ENCODE measurements around the gene GARRE1. TPM values are rescaled to one million over a fixed set of nuclear protein-coding genes. Genes with fewer than 3 reads are reported as not detected.

The GARRE1 gene
- total and polyA plus RNA-seq, 2 donors (not counting 3 experiments of a cell fraction or from before 2014, with no cell fraction given), result 39.2 to 46.8 TPM

GRCh38 chr19:34229721-34230120 is 24.6 kb upstream of the GARRE1 start:
- dilution Hi-C loops (cut with MboI; ENCODE audit: extremely low pct_ligation_motif_present, low sequenced_read_pairs), result no loop called here

More at GRCh38 chr19:34229721-34230120, 24.6 kb upstream of the GARRE1 start:
- CTCF ChIA-PET, result no interaction called here
- H2AFZ ChIP-seq (ENCODE audit: low read depth, low read length), result no peak overlapping the region
- no peak overlapping the region for H3K4me2 ChIP-seq (ENCODE audit: insufficient read depth, low read length)
- H3K27me3 ChIP-seq (ENCODE audit: control insufficient read depth in 2 of 2, insufficient read depth in 2 of 2, low read length in 2 of 2), result no peaks in the 10 kb centered on the region
- DNase-seq (ENCODE audit: low read depth, low spot score) (no peak), FAIRE-seq (no peak)
- peaks cover 34% of the 10 kb centered on the region for H3K4me1 ChIP-seq (ENCODE audit: control insufficient read depth, extremely low read depth, insufficient read depth, low read length)
- no peak overlapping the region for H3K4me3 ChIP-seq (replicated peaks in 1 of 3; ENCODE audit: insufficient read depth in 1 of 3, low read depth in 1 of 3, low read length in 3 of 3)
- POLR2A ChIA-PET, result no interaction called here
- no peaks in the 10 kb centered on the region for H3K9me1 ChIP-seq (replicated peaks; ENCODE audit: control insufficient read depth, extremely low read depth, insufficient read depth, low read length)
- H3K9ac ChIP-seq (replicated peaks; ENCODE audit: extremely low read depth, insufficient read depth, low read length), result no peak overlapping the region
- intact Hi-C loops (cut with micrococcal nuclease), result no loop called here
- no TSS peak for BruUV-seq (replicated peaks)
- no peak overlapping the region for H3K27ac ChIP-seq (ENCODE audit: insufficient read depth, low read depth, low read length)
- no peaks in the 10 kb centered on the region for H3K9me3 ChIP-seq (replicated peaks; ENCODE audit: control insufficient read depth, insufficient read depth, low read length)
- H3K79me2 ChIP-seq (ENCODE audit: control insufficient read depth, insufficient read depth, low read length), result peaks cover 8% of the 10 kb centered on the region
- H4K20me1 ChIP-seq (replicated peaks; ENCODE audit: control insufficient read depth, extremely low read depth, insufficient read depth, low read length), result no peaks in the 10 kb centered on the region
- H3K36me3 ChIP-seq (ENCODE audit: control insufficient read depth in 2 of 2, extremely low read depth in 1 of 2, insufficient read depth in 2 of 2, low read length in 2 of 2), result peaks cover 11 to 22% of the 10 kb centered on the region in 2 experiments
- no peak for TF ChIP-seq POLR2AphosphoS5 (IDR thresholded peaks at IDR 0.05; ENCODE audit: insufficient read depth, low read depth, low read length)
- TF ChIP-seq GATA2 (IDR thresholded peaks at IDR 0.05; ENCODE audit: insufficient read depth, insufficient read length, low read depth, low read length), result no peak
- TF ChIP-seq MAX (IDR thresholded peaks at IDR 0.05; ENCODE audit: insufficient read depth, insufficient read length), result no peak
- TF ChIP-seq JUN (IDR thresholded peaks at IDR 0.05; ENCODE audit: borderline replicate concordance, insufficient read depth, insufficient read length, low read depth), result no peak
- TF ChIP-seq CTCF (IDR thresholded peaks at IDR 0.05; ENCODE audit: extremely low read depth in 1 of 2, insufficient read depth in 1 of 2, low read depth in 1 of 2, low read length in 2 of 2), result no peak
- no peak for TF ChIP-seq MYC (IDR thresholded peaks at IDR 0.05; ENCODE audit: low read depth, low read length)
- no peak for TF ChIP-seq POLR2A (IDR thresholded peaks at IDR 0.05; ENCODE audit: low read depth, low read length)
- TF ChIP-seq EZH2 (IDR thresholded peaks at IDR 0.05; ENCODE audit: borderline replicate concordance, low read depth, low read length, severe bottlenecking), result no peak
- no peak for TF ChIP-seq FOS (IDR thresholded peaks at IDR 0.05; ENCODE audit: borderline replicate concordance, insufficient read depth, low read length)
